ENCODE data around the gene ANG.

DNA sequence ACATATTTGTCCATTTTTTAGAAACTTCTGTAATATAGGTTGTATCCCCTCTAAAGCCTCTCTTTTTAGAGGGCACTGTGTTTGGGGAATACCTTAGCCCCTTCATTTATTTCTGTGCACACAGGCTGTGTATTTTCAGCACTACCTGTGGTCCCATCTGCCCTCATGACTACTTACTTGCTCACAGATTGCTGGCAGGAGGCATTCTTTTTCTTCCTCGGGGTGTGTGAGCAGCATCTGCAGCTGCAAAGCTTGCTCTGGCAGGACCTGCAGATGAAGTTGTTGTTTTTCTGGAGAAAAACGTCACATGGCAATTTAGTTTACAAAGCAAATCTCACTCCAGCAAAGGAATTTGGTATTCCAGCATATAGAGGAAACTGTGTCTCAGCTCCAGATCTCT lies 24.3 kb downstream of the ANG start:
- TF ChIP-seq, protein P1, sequence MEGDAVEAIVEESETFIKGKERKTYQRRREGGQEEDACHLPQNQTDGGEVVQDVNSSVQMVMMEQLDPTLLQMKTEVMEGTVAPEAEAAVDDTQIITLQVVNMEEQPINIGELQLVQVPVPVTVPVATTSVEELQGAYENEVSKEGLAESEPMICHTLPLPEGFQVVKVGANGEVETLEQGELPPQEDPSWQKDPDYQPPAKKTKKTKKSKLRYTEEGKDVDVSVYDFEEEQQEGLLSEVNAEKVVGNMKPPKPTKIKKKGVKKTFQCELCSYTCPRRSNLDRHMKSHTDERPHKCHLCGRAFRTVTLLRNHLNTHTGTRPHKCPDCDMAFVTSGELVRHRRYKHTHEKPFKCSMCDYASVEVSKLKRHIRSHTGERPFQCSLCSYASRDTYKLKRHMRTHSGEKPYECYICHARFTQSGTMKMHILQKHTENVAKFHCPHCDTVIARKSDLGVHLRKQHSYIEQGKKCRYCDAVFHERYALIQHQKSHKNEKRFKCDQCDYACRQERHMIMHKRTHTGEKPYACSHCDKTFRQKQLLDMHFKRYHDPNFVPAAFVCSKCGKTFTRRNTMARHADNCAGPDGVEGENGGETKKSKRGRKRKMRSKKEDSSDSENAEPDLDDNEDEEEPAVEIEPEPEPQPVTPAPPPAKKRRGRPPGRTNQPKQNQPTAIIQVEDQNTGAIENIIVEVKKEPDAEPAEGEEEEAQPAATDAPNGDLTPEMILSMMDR (IDR thresholded peaks at IDR 0.05), result no peak
- no peak for TF ChIP-seq POLR2A (IDR thresholded peaks at IDR 0.05)

Data from esophagus squamous epithelium (tissue), 4 donors.